ENCODE results near the gene MRPS23.

Gene MRPS23

DNA sequence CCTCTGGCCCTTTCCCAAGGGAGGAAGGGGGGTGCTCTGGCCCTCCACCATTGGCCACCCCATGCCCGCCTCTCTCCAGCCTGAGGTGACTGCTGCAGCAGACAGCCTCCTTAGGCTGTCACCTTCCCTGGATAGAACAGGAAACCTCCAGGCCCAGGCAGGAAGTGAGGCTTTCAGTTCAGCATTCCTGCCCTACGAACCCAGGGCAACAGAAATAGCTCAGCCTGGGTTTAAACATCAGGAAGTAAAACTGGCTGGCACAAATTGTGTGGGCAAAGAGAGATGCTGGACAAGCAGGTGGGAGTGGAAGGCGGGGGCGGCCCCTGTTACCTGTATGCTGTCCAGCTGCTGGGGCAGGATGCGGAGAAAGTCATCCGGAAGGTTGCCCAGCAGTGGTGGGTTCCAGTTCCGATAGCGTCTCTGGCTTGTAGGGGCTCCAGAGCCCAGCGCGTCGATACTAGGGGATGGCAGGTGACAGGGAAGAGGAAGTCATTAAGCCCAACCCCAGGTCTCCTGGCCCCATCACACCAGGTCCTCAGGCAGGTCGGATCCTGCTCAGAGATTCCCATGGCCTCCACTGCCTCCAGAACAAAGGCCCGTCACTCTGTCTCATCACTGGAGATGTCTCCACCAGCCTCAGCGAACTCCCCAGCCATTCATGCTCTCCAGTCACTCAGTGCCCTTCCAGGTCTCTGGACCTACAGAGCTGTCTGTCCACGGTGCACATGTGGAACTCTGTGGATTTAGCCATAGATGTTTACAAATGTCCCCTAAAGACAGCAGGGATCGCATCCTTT is 23.6 kb upstream of the MRPS23 start:
- Histone ChIP-seq H3K79me2 (ENCODE audit: insufficient read depth, low read length) (no peaks in the 10 kb centered on the region), H3K9me2 (replicated peaks; ENCODE audit: insufficient read depth, low read length) (no peaks in the 10 kb centered on the region), H3F3A (ENCODE audit: insufficient read depth) (no peaks in the 10 kb centered on the region), H2AFZ (ENCODE audit: low read depth, low read length, severe bottlenecking) (no peak overlapping the region), H3K27me3 (ENCODE audit: low read length) (no peaks in the 10 kb centered on the region), H4K20me1 (ENCODE audit: low read depth, low read length) (no peaks in the 10 kb centered on the region), H3K4me2 (ENCODE audit: low read depth, low read length, poor library complexity, severe bottlenecking) (no peak overlapping the region), H3K9ac (ENCODE audit: low read length) (no peak overlapping the region), H3K27ac (ENCODE audit: low read depth, low read length) (no peak overlapping the region), H3K36me3 (ENCODE audit: low read length) (no peaks in the 10 kb centered on the region), H3K4me3 (ENCODE audit: insufficient read depth, low read length, poor library complexity, severe bottlenecking) (no peak overlapping the region), H3K9me3 (ENCODE audit: insufficient read depth, low read length) (no peaks in the 10 kb centered on the region)
- no peak for TF ChIP-seq EZH2phosphoT487 (conservative IDR thresholded peaks at IDR 0.05; ENCODE audit: low read length)
- TF ChIP-seq, protein P1, sequence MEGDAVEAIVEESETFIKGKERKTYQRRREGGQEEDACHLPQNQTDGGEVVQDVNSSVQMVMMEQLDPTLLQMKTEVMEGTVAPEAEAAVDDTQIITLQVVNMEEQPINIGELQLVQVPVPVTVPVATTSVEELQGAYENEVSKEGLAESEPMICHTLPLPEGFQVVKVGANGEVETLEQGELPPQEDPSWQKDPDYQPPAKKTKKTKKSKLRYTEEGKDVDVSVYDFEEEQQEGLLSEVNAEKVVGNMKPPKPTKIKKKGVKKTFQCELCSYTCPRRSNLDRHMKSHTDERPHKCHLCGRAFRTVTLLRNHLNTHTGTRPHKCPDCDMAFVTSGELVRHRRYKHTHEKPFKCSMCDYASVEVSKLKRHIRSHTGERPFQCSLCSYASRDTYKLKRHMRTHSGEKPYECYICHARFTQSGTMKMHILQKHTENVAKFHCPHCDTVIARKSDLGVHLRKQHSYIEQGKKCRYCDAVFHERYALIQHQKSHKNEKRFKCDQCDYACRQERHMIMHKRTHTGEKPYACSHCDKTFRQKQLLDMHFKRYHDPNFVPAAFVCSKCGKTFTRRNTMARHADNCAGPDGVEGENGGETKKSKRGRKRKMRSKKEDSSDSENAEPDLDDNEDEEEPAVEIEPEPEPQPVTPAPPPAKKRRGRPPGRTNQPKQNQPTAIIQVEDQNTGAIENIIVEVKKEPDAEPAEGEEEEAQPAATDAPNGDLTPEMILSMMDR (IDR thresholded peaks at IDR 0.05; ENCODE audit: insufficient read depth, low read length, poor library complexity, severe bottlenecking), result no peak

DNA sequence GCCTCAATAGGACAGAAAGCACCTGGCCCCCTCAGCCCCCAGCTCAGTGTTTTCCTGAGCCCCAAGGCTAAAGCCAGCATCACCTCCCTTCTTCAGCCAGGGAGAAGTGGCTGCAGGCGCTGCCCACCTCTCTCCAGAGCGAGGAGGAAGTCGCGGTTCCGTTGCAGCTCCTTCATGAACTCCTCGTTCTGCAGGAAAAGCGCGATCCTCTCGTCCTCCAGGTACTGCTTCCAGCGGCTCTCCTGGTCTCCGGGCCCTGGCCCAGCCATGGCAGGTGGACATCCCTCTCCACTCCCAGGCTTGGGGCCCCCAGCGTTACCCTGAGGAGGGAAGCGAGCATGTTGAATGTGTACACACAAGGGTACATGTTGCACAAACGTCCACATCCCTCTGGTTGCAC is 22.7 kb upstream of the MRPS23 start:
- H3K79me2 ChIP-seq (ENCODE audit: insufficient read depth, low read length), result no peaks in the 10 kb centered on the region
- no peak overlapping the region for H3K9ac ChIP-seq (ENCODE audit: low read length)
- H3K27ac ChIP-seq (ENCODE audit: low read depth, low read length), result no peak overlapping the region
- H3K9me3 ChIP-seq (ENCODE audit: insufficient read depth, low read length), result no peaks in the 10 kb centered on the region
- TF ChIP-seq, protein P1 (IDR thresholded peaks at IDR 0.05; ENCODE audit: insufficient read depth, low read length, poor library complexity, severe bottlenecking), result no peak
- no peak for TF ChIP-seq EZH2phosphoT487 (conservative IDR thresholded peaks at IDR 0.05; ENCODE audit: low read length)
- H3K4me2 ChIP-seq (ENCODE audit: low read depth, low read length, poor library complexity, severe bottlenecking), result no peak overlapping the region
- no peak overlapping the region for H2AFZ ChIP-seq (ENCODE audit: low read depth, low read length, severe bottlenecking)
- no peaks in the 10 kb centered on the region for H3F3A ChIP-seq (ENCODE audit: insufficient read depth)
- no peaks in the 10 kb centered on the region for H3K27me3 ChIP-seq (ENCODE audit: low read length)
- H3K4me3 ChIP-seq (ENCODE audit: insufficient read depth, low read length, poor library complexity, severe bottlenecking), result no peak overlapping the region
- no peaks in the 10 kb centered on the region for H3K9me2 ChIP-seq (replicated peaks; ENCODE audit: insufficient read depth, low read length)
- no peaks in the 10 kb centered on the region for H4K20me1 ChIP-seq (ENCODE audit: low read depth, low read length)
- H3K36me3 ChIP-seq (ENCODE audit: low read length), result no peaks in the 10 kb centered on the region

DNA sequence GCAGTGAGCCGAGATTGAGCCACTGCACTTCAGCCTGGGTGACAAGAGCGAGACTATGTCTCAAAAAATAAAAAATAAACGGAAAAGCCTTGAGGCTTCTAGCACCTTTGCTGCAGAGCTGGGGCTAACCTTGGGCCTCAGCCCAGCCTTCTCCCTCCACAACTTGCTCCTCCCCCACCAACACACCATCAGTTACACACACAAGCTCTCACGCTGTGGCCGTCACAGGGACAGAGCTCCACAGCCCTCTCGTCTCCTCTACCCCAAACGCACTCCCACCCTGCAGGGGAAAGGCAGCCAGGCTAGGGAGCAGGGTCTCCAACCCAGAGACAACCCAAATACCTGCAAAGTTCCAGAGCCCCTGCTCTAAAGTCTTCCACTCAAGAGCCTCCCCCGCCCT is 22.0 kb upstream of the MRPS23 start:
- Histone ChIP-seq H3K27ac (ENCODE audit: low read depth, low read length) (no peak overlapping the region), H3K79me2 (ENCODE audit: insufficient read depth, low read length) (no peaks in the 10 kb centered on the region), H3K4me3 (ENCODE audit: insufficient read depth, low read length, poor library complexity, severe bottlenecking) (no peak overlapping the region), H3K36me3 (ENCODE audit: low read length) (no peaks in the 10 kb centered on the region), H3K4me2 (ENCODE audit: low read depth, low read length, poor library complexity, severe bottlenecking) (no peak overlapping the region), H3F3A (ENCODE audit: insufficient read depth) (no peaks in the 10 kb centered on the region), H3K9me3 (ENCODE audit: insufficient read depth, low read length) (no peaks in the 10 kb centered on the region), H3K9ac (ENCODE audit: low read length) (no peak overlapping the region), H2AFZ (ENCODE audit: low read depth, low read length, severe bottlenecking) (no peak overlapping the region), H3K9me2 (replicated peaks; ENCODE audit: insufficient read depth, low read length) (no peaks in the 10 kb centered on the region), H3K27me3 (ENCODE audit: low read length) (no peaks in the 10 kb centered on the region), H4K20me1 (ENCODE audit: low read depth, low read length) (no peaks in the 10 kb centered on the region)
- TF ChIP-seq, protein P1 (IDR thresholded peaks at IDR 0.05; ENCODE audit: insufficient read depth, low read length, poor library complexity, severe bottlenecking), result no peak
- TF ChIP-seq EZH2phosphoT487 (conservative IDR thresholded peaks at IDR 0.05; ENCODE audit: low read length), result no peak

Data from SU-DHL-6 (cell line).